ENCODE results near the gene UNC13C. TPM values are rescaled to one million over a fixed set of nuclear protein-coding genes. Genes with fewer than 3 reads are reported as not detected.

UNC13C gene
- polyA plus RNA-seq, 1 donor from 2014 or later: 4.0 TPM

GRCh38 chr15:54007256-54007655 is 29.0 kb downstream of the UNC13C start:
- H2AFZ ChIP-seq (ENCODE audit: low read depth, low read length): no peak overlapping the region
- H3K4me3 ChIP-seq (ENCODE audit: low read length): no peak overlapping the region
- no peak for TF ChIP-seq EZH2 (IDR thresholded peaks at IDR 0.05; ENCODE audit: borderline replicate concordance, insufficient read depth, low read length, poor library complexity, severe bottlenecking)
- H3K4me2 ChIP-seq (ENCODE audit: low read length): no peak overlapping the region
- H3K9ac ChIP-seq (ENCODE audit: low read length): no peak overlapping the region
- H3K27me3 ChIP-seq (ENCODE audit: insufficient read depth, low read depth, low read length): no peaks in the 10 kb centered on the region
- no peak overlapping the region for H3K27ac ChIP-seq (ENCODE audit: low read length)
- no peaks in the 10 kb centered on the region for H3K79me2 ChIP-seq (replicated peaks; ENCODE audit: insufficient read depth, low read length)
- H3K9me3 ChIP-seq (ENCODE audit: low read length): no peaks in the 10 kb centered on the region
- H3K9me2 ChIP-seq (ENCODE audit: insufficient read depth, low read length): no peaks in the 10 kb centered on the region
- H3K36me3 ChIP-seq (ENCODE audit: insufficient read depth, low read length): no peaks in the 10 kb centered on the region
- H3F3A ChIP-seq (ENCODE audit: insufficient read depth, low read length, poor library complexity, severe bottlenecking): no peaks in the 10 kb centered on the region
- H4K20me1 ChIP-seq (ENCODE audit: insufficient read depth): no peaks in the 10 kb centered on the region

- Histone ChIP-seq H3K36me3 (ENCODE audit: insufficient read depth, low read length) (no peaks in the 10 kb centered on the region), H3K9me2 (ENCODE audit: insufficient read depth, low read length) (no peaks in the 10 kb centered on the region), H2AFZ (ENCODE audit: low read depth, low read length) (no peak overlapping the region), H3F3A (ENCODE audit: insufficient read depth, low read length, poor library complexity, severe bottlenecking) (no peaks in the 10 kb centered on the region), H4K20me1 (ENCODE audit: insufficient read depth) (no peaks in the 10 kb centered on the region), H3K9ac (ENCODE audit: low read length) (no peak overlapping the region), H3K27me3 (ENCODE audit: insufficient read depth, low read depth, low read length) (no peaks in the 10 kb centered on the region), H3K4me3 (ENCODE audit: low read length) (no peak overlapping the region), H3K9me3 (ENCODE audit: low read length) (no peaks in the 10 kb centered on the region), H3K27ac (ENCODE audit: low read length) (no peak overlapping the region), H3K79me2 (replicated peaks; ENCODE audit: insufficient read depth, low read length) (no peaks in the 10 kb centered on the region), H3K4me2 (ENCODE audit: low read length) (no peak overlapping the region)
- TF ChIP-seq CTCF (IDR thresholded peaks at IDR 0.05; ENCODE audit: poor library complexity, severe bottlenecking) (no peak), REST (IDR thresholded peaks at IDR 0.05; ENCODE audit: borderline replicate concordance) (no peak), MXI1 (conservative IDR thresholded peaks at IDR 0.05; ENCODE audit: poor library complexity, severe bottlenecking) (no peak), SMC3 (conservative IDR thresholded peaks at IDR 0.05; ENCODE audit: poor library complexity) (no peak), POLR2AphosphoS5 (IDR thresholded peaks at IDR 0.05) (no peak), EP300 (conservative IDR thresholded peaks at IDR 0.05; ENCODE audit: poor library complexity, severe bottlenecking) (no peak), EZH2 (IDR thresholded peaks at IDR 0.05; ENCODE audit: borderline replicate concordance, insufficient read depth, low read length, poor library complexity, severe bottlenecking) (no peak), RAD21 (conservative IDR thresholded peaks at IDR 0.05) (no peak)
Observed at GRCh38 chr15:54011656-54012055, 33.4 kb downstream of the UNC13C start.

- H2AFZ ChIP-seq (ENCODE audit: low read depth, low read length): no peak overlapping the region
- H3K4me3 ChIP-seq (ENCODE audit: low read length): no peak overlapping the region
- TF ChIP-seq TAF1 (IDR thresholded peaks at IDR 0.05; ENCODE audit: low read depth) (no peak), REST (IDR thresholded peaks at IDR 0.05; ENCODE audit: borderline replicate concordance) (no peak)
- H3K79me2 ChIP-seq (replicated peaks; ENCODE audit: insufficient read depth, low read length): no peaks in the 10 kb centered on the region
- no peak overlapping the region for H3K9ac ChIP-seq (ENCODE audit: low read length)
- H4K20me1 ChIP-seq (ENCODE audit: insufficient read depth): no peaks in the 10 kb centered on the region
- no peaks in the 10 kb centered on the region for H3K9me3 ChIP-seq (ENCODE audit: low read length)
- no peak overlapping the region for H3K27ac ChIP-seq (ENCODE audit: low read length)
- H3K9me2 ChIP-seq (ENCODE audit: insufficient read depth, low read length): no peaks in the 10 kb centered on the region
- no peaks in the 10 kb centered on the region for H3K36me3 ChIP-seq (ENCODE audit: insufficient read depth, low read length)
- no peaks in the 10 kb centered on the region for H3F3A ChIP-seq (ENCODE audit: insufficient read depth, low read length, poor library complexity, severe bottlenecking)
- H3K27me3 ChIP-seq (ENCODE audit: insufficient read depth, low read depth, low read length): no peaks in the 10 kb centered on the region
- H3K4me2 ChIP-seq (ENCODE audit: low read length): no peak overlapping the region
Observed at GRCh38 chr15:54014067-54014655, 35.9 kb downstream of the UNC13C start.

Data from neural cell (in vitro differentiated cells).